ENCODE measurements around the gene MXD3.

The MXD3 gene

DNA sequence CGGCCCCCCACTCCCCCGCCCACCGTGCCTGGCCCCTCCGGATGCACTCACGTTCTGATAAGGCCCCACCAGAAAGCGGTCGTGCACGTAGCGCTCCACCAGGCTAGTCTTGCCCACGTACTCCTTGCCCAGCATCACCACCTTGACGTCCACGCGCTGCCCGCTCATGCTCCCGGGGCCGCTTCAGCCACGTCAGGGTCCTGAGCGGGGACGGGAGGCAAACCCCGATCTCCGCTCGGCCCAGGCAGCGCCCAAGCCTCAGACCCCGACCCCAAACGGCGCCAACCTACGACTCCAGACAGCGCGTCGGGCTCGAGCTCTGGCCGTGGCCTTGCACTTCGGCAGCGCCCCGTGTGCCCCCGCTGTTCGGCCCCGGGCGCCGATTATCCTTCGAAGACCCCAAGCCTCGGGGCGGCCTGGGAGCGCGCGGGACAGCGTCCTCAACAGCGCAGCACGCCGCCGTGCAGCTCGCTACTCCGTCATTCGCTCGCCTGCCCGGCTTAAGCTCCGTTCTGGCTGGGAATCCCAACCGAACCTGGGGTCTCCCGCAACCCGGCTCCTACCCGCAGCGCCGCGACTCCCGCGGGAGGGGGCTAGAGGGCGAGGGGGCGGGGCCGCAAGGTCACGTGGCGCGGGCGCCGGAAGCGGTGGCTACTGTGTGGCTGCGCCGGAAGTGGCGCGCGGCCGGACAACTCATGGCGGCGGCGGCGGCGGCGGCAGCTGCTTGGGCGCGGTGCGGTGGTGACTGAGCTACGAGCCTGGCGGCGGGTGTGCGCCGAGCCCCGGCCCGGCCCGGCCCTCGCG is 8.4 kb downstream of the MXD3 start, which contains the start of the genes PRELID1 and RAB24:
PRELID1 (plus strand) TSS at position 679 of the 804 bp plus-strand sequence. CDS start 187 bp downstream, outside the sequence.
RAB24 (minus strand) TSS at position 599 of the 804 bp plus-strand sequence; CDS start at position 168, 431 bp downstream.
- H3K27ac ChIP-seq, result peak within 1 kb of the TSS; percentile 95
- TF ChIP-seq, protein P1, sequence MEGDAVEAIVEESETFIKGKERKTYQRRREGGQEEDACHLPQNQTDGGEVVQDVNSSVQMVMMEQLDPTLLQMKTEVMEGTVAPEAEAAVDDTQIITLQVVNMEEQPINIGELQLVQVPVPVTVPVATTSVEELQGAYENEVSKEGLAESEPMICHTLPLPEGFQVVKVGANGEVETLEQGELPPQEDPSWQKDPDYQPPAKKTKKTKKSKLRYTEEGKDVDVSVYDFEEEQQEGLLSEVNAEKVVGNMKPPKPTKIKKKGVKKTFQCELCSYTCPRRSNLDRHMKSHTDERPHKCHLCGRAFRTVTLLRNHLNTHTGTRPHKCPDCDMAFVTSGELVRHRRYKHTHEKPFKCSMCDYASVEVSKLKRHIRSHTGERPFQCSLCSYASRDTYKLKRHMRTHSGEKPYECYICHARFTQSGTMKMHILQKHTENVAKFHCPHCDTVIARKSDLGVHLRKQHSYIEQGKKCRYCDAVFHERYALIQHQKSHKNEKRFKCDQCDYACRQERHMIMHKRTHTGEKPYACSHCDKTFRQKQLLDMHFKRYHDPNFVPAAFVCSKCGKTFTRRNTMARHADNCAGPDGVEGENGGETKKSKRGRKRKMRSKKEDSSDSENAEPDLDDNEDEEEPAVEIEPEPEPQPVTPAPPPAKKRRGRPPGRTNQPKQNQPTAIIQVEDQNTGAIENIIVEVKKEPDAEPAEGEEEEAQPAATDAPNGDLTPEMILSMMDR (conservative IDR thresholded peaks at IDR 0.05), result peak; percentile 66

- H3K27ac ChIP-seq, result peak overlapping the region; percentile 95
- TF ChIP-seq, protein P1 (conservative IDR thresholded peaks at IDR 0.05), result no peak
Observed at GRCh38 chr5:177302354-177303110, 9.2 kb downstream of the MXD3 start.

DNA sequence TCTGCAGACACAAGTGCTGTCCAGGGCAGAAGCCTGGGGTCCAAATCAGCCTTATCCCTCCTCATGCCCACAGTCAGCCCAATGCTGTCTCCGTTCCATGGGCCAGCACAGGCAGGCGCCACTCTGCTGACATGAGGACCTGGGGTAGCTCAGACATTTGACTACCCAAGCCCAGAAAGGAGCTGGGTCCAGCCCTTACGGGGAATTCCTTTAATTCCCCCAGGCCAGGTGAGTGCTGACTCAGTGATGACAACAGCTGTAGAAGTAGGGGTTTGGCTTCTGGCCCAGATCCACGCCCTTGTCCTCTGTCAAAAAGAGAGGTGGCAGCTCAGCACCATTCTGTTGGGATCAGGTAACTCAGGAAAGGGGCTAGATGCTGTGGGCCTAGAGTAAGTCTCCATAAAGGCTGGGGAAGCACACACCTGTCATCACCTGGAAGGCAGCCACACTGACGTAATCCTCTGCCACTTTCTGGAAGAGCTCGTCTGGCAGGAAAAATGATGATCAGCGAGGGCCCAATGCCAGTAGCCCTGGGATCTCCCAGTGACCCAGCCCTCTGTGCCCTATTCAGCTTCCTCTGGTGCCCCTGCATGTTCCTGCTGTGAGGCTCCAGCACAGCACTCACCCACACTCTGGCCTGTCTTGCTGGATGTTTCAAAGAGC is 10.1 kb downstream of the MXD3 start:
- H3K27ac ChIP-seq, result peak overlapping the region; percentile 95
- TF ChIP-seq, protein P1 (conservative IDR thresholded peaks at IDR 0.05), result no peak

- TF ChIP-seq, protein P1 (conservative IDR thresholded peaks at IDR 0.05), result no peak
- peak overlapping the region; percentile 95 for H3K27ac ChIP-seq
Observed at GRCh38 chr5:177300951-177301350, 10.7 kb downstream of the MXD3 start.

DNA sequence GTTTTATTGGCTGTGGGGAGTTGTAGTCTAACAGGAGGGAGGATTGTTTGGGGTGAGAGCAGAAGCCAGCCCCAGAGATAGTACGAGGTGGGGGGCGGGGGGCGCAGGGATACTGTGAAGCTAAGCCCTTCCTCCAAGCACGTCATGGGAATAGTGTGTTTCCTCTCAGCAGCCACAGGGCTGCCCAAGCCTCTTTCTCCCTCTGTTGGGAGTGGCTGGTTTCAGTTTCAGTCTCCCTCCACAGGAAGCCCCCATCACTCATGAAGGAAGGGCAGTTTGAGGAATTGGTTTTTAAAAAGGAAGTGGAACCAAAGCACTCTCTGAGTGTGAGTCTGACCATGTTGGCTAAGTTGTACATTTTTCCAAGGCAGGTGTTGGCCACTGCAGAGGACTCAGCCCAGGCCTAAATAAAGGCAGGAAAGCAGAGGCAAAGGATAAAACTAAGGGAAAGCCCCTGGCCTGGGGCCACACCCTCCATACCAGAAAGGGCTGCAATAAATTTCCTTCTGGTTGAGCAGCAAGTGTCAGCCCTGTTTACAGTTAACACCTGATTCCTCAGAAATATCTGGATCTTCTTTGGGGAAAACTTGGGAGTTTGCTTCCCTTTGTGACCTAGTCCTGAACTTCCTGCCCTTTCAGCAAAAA is 11.3 kb downstream of the MXD3 start:
- H3K27ac ChIP-seq, result peak overlapping the region; percentile 95
- TF ChIP-seq, protein P1 (conservative IDR thresholded peaks at IDR 0.05), result no peak

DNA sequence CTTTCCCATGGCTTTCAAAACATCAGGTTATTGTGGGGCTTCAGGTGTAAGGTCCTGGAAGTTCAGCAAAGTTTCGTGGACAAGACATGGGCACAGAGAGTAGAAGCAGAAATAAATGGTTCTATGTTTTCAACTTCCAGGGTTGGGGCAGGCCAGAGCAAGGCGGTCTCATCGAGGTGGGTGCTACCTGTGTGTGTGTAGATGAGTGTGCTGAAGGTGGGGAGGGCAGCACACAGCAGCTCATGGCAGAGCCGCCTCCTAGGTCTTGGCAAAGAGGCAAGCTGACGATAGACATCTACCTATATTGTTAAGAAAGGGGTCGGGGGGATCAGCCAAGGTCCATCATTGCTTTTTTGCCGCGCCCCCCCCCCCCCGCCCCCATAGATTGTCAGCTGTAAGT is 12.0 kb downstream of the MXD3 start:
- H3K27ac ChIP-seq, result peak overlapping the region; percentile 95; the same call in 1 of the 2 replicates

More for the DNA sequence above, 12.0 kb downstream of the MXD3 start:
- TF ChIP-seq, protein P1 (conservative IDR thresholded peaks at IDR 0.05), result no peak
